H1 (cell line): Measurements from ENCODE around the gene ROGDI. TPM values are rescaled to one million over a fixed set of nuclear protein-coding genes. Genes with fewer than 3 reads are reported as not detected.

Experiments
- CTCF ChIA-PET: fragments of 300-600 bp; sonication (Branson Sonifier 250); formaldehyde crosslinking; loops from one replicate; lab custom pipeline; 2021; ENCODE audit not compliant: partially characterized antibody; lab: Charles Lee
- POLR2A ChIA-PET: fragments of 300-600 bp; sonication (Branson Sonifier 250); formaldehyde crosslinking; loops from one replicate; lab custom pipeline; 2021; ENCODE audit warnings: inconsistent platforms; ENCODE audit not compliant: partially characterized antibody; lab: Charles Lee
- DNase-seq, 2 experiments: peaks; one replicate each; pipeline versions ENCODE4 v3.0.0 to v3.0.0-alpha.2; 2010 to 2022; ENCODE audit warnings: low spot score in 2 of 2, low read depth in 1 of 2, mixed read lengths in 1 of 2
- FAIRE-seq: peaks from 2 replicates; lab custom pipeline; 2011; peaks lifted over from hg19 to GRCh38; lab: Jason Lieb, UNC
- H2AFZ ChIP-seq: 2 replicates; pipeline ENCODE4 v1.8.1; 2012; ENCODE audit warnings: low read length, inconsistent platforms
- H2AK5ac ChIP-seq: 2 replicates; pipeline ENCODE4 v1.6.1; 2013; ENCODE audit warnings: low read depth, low read length
- H2BK120ac ChIP-seq: replicated peaks from 2 replicates; pipeline ENCODE3; 2013; ENCODE audit warnings: low read depth, low read length, inconsistent platforms
- H2BK12ac ChIP-seq: 2 replicates; pipeline ENCODE4 v1.6.1; 2013; ENCODE audit warnings: low read depth, low read length
- H2BK15ac ChIP-seq: 2 replicates; pipeline ENCODE4 v1.6.1; 2013; ENCODE audit warnings: low read length
- H2BK20ac ChIP-seq: 2 replicates; pipeline ENCODE4 v1.6.1; 2013; ENCODE audit warnings: low read length
- H2BK5ac ChIP-seq: 2 replicates; pipeline ENCODE4 v1.6.1; 2013; ENCODE audit warnings: low read depth, low read length
- H3K14ac ChIP-seq: 2 replicates; pipeline ENCODE4 v1.6.1; 2013; ENCODE audit warnings: inconsistent platforms; ENCODE audit not compliant: insufficient read length
- H3K18ac ChIP-seq: 2 replicates; pipeline ENCODE4 v1.6.1; 2013; ENCODE audit warnings: low read length; ENCODE audit errors: extremely low read depth
- H3K23ac ChIP-seq: 2 replicates; pipeline ENCODE4 v1.6.1; 2013; ENCODE audit warnings: inconsistent platforms; ENCODE audit not compliant: insufficient read length
- H3K23me2 ChIP-seq: 2 replicates; pipeline ENCODE4 v1.6.1; 2013; ENCODE audit warnings: low read depth, low read length
- H3K27ac ChIP-seq: 2 replicates; pipeline ENCODE4 v1.6.1; 2011; ENCODE audit warnings: low read depth, low read length, inconsistent platforms
- H3K27me3 ChIP-seq, 4 experiments: replicated peaks in 1 of 4; 1 replicate in 1 of 4; 2 replicates in 3 of 4; pipeline versions ENCODE4 v1.6.1 to v1.8.1; 2011 to 2013; ENCODE audit warnings: low read length in 3 of 4, mild to moderate bottlenecking in 3 of 4, inconsistent platforms in 2 of 4, mixed read lengths in 2 of 4, moderate library complexity in 1 of 4; ENCODE audit not compliant: control insufficient read depth in 3 of 4, insufficient read depth in 3 of 4; ENCODE audit errors: extremely low read depth in 1 of 4
- H3K36me3 ChIP-seq, 4 experiments: 2 replicates each; pipeline versions ENCODE4 v1.6.1 to v1.8.1; 2011 to 2013; ENCODE audit warnings: mild to moderate bottlenecking in 4 of 4, low read length in 3 of 4, moderate library complexity in 2 of 4, control low read depth in 1 of 4, inconsistent platforms in 1 of 4; ENCODE audit not compliant: insufficient read depth in 4 of 4, control insufficient read depth in 2 of 4
- H3K4ac ChIP-seq: replicated peaks from 2 replicates; pipeline ENCODE3; 2013; ENCODE audit warnings: low read length, low read depth, mixed read lengths, inconsistent platforms; ENCODE audit not compliant: insufficient read length
- H3K4me1 ChIP-seq, 4 experiments: replicated peaks in 1 of 4; 1 replicate in 1 of 4; 2 replicates in 3 of 4; pipeline versions ENCODE4 v1.6.1 to v1.8.1; 2011 to 2013; ENCODE audit warnings: low read length in 3 of 4, inconsistent platforms in 2 of 4, mixed read lengths in 1 of 4; ENCODE audit not compliant: insufficient read depth in 4 of 4, control insufficient read depth in 3 of 4
- H3K4me2 ChIP-seq, 2 experiments: 2 replicates each; pipeline versions ENCODE4 v1.6.1 to v1.8.1; 2011 to 2013; ENCODE audit warnings: low read depth in 2 of 2, low read length in 2 of 2, control low read depth in 1 of 2, inconsistent platforms in 1 of 2, mild to moderate bottlenecking in 1 of 2; ENCODE audit not compliant: insufficient read depth in 1 of 2
- H3K4me3 ChIP-seq, 4 experiments: fragments of 200-600, 300-600 bp in 1 of 4; sonication (generic), shearing (Covaris generic), sonication (Bioruptor Twin) in 1 of 4; 2 replicates each; pipeline versions ENCODE4 v1.5.1 to v1.8.1; 2011 to 2016; ENCODE audit warnings: low read length in 4 of 4, low read depth in 3 of 4, control low read depth in 2 of 4, inconsistent platforms in 2 of 4, mild to moderate bottlenecking in 2 of 4, mixed read lengths in 1 of 4, moderate library complexity in 1 of 4; ENCODE audit not compliant: insufficient read depth in 2 of 4; ENCODE audit errors: extremely low read depth in 1 of 4
- H3K56ac ChIP-seq: replicated peaks from 2 replicates; pipeline ENCODE3; 2013; ENCODE audit warnings: low read depth, mild to moderate bottlenecking, mixed read lengths, low read length, inconsistent platforms; ENCODE audit not compliant: insufficient read length
- H3K79me1 ChIP-seq: 2 replicates; pipeline ENCODE4 v1.6.1; 2013; ENCODE audit warnings: low read depth, low read length, control low read depth
- H3K79me2 ChIP-seq, 2 experiments: 2 replicates each; pipeline versions ENCODE4 v1.6.1 to v1.8.1; 2012 to 2013; ENCODE audit warnings: low read length in 2 of 2, mild to moderate bottlenecking in 2 of 2, inconsistent platforms in 1 of 2; ENCODE audit not compliant: insufficient read depth in 2 of 2, control insufficient read depth in 1 of 2
- H3K9ac ChIP-seq, 4 experiments: replicated peaks in 1 of 4; 1 replicate in 1 of 4; 2 replicates in 3 of 4; pipeline versions ENCODE4 v1.6.1 to v1.8.1; 2011 to 2013; ENCODE audit warnings: low read depth in 3 of 4, low read length in 3 of 4, control low read depth in 2 of 4, mild to moderate bottlenecking in 2 of 4, moderate library complexity in 2 of 4, inconsistent platforms in 1 of 4; ENCODE audit errors: extremely low read depth in 1 of 4
- H3K9me3 ChIP-seq, 2 experiments: 2 replicates each; pipeline versions ENCODE4 v1.6.1 to v1.8.1; 2012 to 2013; ENCODE audit warnings: mild to moderate bottlenecking in 2 of 2, moderate library complexity in 2 of 2, control low read depth in 1 of 2, inconsistent platforms in 1 of 2, low read depth in 1 of 2, low read length in 1 of 2, mixed read lengths in 1 of 2; ENCODE audit not compliant: insufficient read depth in 2 of 2
- H4K20me1 ChIP-seq, 2 experiments: replicated peaks in 1 of 2; 2 replicates each; pipeline versions ENCODE3 to v1.8.1; 2011 to 2013; ENCODE audit warnings: inconsistent platforms in 2 of 2, low read length in 2 of 2, mild to moderate bottlenecking in 1 of 2; ENCODE audit not compliant: insufficient read depth in 2 of 2, control insufficient read depth in 1 of 2
- H4K5ac ChIP-seq: 2 replicates; pipeline ENCODE4 v1.6.1; 2013; ENCODE audit warnings: low read length, low read depth, mixed read lengths, inconsistent platforms; ENCODE audit not compliant: insufficient read length
- H4K8ac ChIP-seq: 2 replicates; pipeline ENCODE4 v1.8.0; 2013; ENCODE audit warnings: mild to moderate bottlenecking, moderate library complexity, low read length, inconsistent platforms; ENCODE audit not compliant: insufficient read depth; ENCODE audit errors: extremely low read depth
- H4K91ac ChIP-seq: replicated peaks from 2 replicates; pipeline ENCODE3; 2013; ENCODE audit warnings: low read length, mixed read lengths, inconsistent platforms; ENCODE audit not compliant: insufficient read length
- ATF3 ChIP-seq: IDR thresholded peaks from 2 replicates; pipeline ENCODE4 v1.6.1; 2011; ENCODE audit warnings: low read depth, mild to moderate bottlenecking, low read length; ENCODE audit not compliant: insufficient read depth
- CHD1 ChIP-seq: IDR thresholded peaks from 2 replicates; pipeline ENCODE4 v1.6.1; 2012; ENCODE audit warnings: low read depth, low read length, improper control_type of control experiment
- CHD2 ChIP-seq: IDR thresholded peaks from 2 replicates; pipeline ENCODE4 v1.6.1; 2012; ENCODE audit warnings: low read length, improper control_type of control experiment
- E2F6 ChIP-seq: IDR thresholded peaks from 2 replicates; pipeline ENCODE4 v1.6.1; 2012; ENCODE audit warnings: inconsistent platforms
- EGR1 ChIP-seq: IDR thresholded peaks from 2 replicates; pipeline ENCODE4 v1.6.1; 2011; ENCODE audit warnings: low read depth, low read length, borderline replicate concordance
- HDAC2 ChIP-seq, 2 experiments: fragments of 300-600 bp in 1 of 2; sonication (generic) in 1 of 2; IDR thresholded peaks; 2 replicates each; pipeline ENCODE4 v1.6.1; 2011 to 2012; ENCODE audit warnings: low read depth in 2 of 2, low read length in 2 of 2, mild to moderate bottlenecking in 2 of 2, moderate library complexity in 2 of 2, borderline replicate concordance in 1 of 2, inconsistent platforms in 1 of 2
- NANOG ChIP-seq: IDR thresholded peaks from 2 replicates; pipeline ENCODE4 v1.6.1; 2011; ENCODE audit warnings: low read length, low read depth, mild to moderate bottlenecking, inconsistent platforms; ENCODE audit not compliant: insufficient read depth, poor library complexity, severe bottlenecking
- RNF2 ChIP-seq: fragments of 200-900, 300-1000 bp; sonication (generic); IDR thresholded peaks from 2 replicates; pipeline ENCODE4 v1.7.1; 2016; ENCODE audit warnings: borderline replicate concordance, low read depth, mild to moderate bottlenecking, antibody characterized with exemption, low read length; ENCODE audit not compliant: poor library complexity, severe bottlenecking; ENCODE audit errors: missing control alignments
- SAP30 ChIP-seq: fragments of 300-600 bp; sonication (generic); IDR thresholded peaks from 2 replicates; pipeline ENCODE4 v1.7.1; 2012; ENCODE audit warnings: low read length, moderate library complexity, mild to moderate bottlenecking, inconsistent platforms; ENCODE audit not compliant: insufficient read depth, insufficient replicate concordance
- WGBS, 2 experiments: shearing (Covaris generic) in 1 of 2; methylation state at CpG; one replicate each; pipeline versions ENCODE4 v1.1.6 to v1.1.7; 2013 to 2015; ENCODE audit warnings: low lambda C conversion rate in 2 of 2, mixed read lengths in 2 of 2, inconsistent platforms in 1 of 2, low coverage in 1 of 2, missing lambda C conversion rate in 1 of 2; ENCODE audit not compliant: insufficient replicate concordance in 2 of 2, insufficient coverage in 1 of 2, insufficient read length in 1 of 2; ENCODE audit errors: extremely low coverage in 1 of 2, missing lambda C conversion rate in 1 of 2; 5-methylcytosine and 5-hydroxymethylcytosine counted together
- polyA plus RNA-seq, 7 experiments: library from polyadenylated mRNA; depleted of rRNA in 3 of 7; stranded (reverse) in 5 of 7; unstranded in 2 of 7; fragments of >200 nt in 5 of 7; fragments of 200-250 nt in 2 of 7; gene quantifications; 1 replicate in 5 of 7; 2 replicates in 1 of 7; 4 replicates in 1 of 7; pipeline versions ENCODE4 v1.2.1 to v1.2.3, GENCODE V29; 2011 to 2013; ENCODE audit warnings: missing spikeins in 2 of 7, mixed read lengths in 2 of 7
- total RNA-seq: library from RNA; stranded (reverse); fragmentation: NEBNext Ultra II Directional; extraction: Animal tissue kit (Norgen Biotek cat#: 25700); gene quantifications from 2 replicates; pipeline ENCODE4 v1.2.1, GENCODE V29; 2021

Gene ROGDI
- total and polyA plus RNA-seq, 2 of the 8 experiments (the other 6 are each of a cell fraction or from before 2014, with no cell fraction given): 27.4 to 68.4 TPM

GRCh38 chr16:4850211-4850610, 47.8 kb upstream of the ROGDI start:
- no peak overlapping the region for H3K27ac ChIP-seq

More at GRCh38 chr16:4850211-4850610, 47.8 kb upstream of the ROGDI start:
- H3K4me2 ChIP-seq: no peak overlapping the region
- no peak overlapping the region; a peak in 1 of 8 replicates for H3K4me3 ChIP-seq
- no peak overlapping the region for H2BK120ac ChIP-seq
- no peak overlapping the region for H2AK5ac ChIP-seq
- peaks cover 21 to 70% of the 10 kb centered on the region in 2 experiments for H3K79me2 ChIP-seq
- no peak overlapping the region for H4K8ac ChIP-seq
- H4K20me1 ChIP-seq: peaks cover 15 to 24% of the 10 kb centered on the region in 2 experiments
- no peak overlapping the region for H4K5ac ChIP-seq
- TF ChIP-seq ATF3 (no peak), CHD1 (no peak), EGR1 (no peak), E2F6 (no peak), HDAC2 (IDR thresholded peaks at IDR 0.05; ENCODE audit: borderline replicate concordance in 1 of 2, low read depth in 2 of 2, low read length in 2 of 2) (no peak), CHD2 (no peak), NANOG (no peak), SAP30 (no peak), RNF2 (no peak)
- peaks cover 10% of the 10 kb centered on the region for H3K79me1 ChIP-seq
- no peak overlapping the region for H3K56ac ChIP-seq
- H3K9me3 ChIP-seq: no peaks in the 10 kb centered on the region
- no peak overlapping the region for H2BK5ac ChIP-seq
- H3K4ac ChIP-seq: no peak overlapping the region
- peak overlapping the region in 1 of 4 experiments; percentile 50; a peak in 1 of 7 replicates for H3K9ac ChIP-seq
- H2AFZ ChIP-seq: no peak overlapping the region
- no peaks in the 10 kb centered on the region for H3K27me3 ChIP-seq
- H3K36me3 ChIP-seq: peaks cover 5 to 24% (median 12%) of the 10 kb centered on the region in 4 experiments; a peak in 5 of 8 replicates
- H3K4me1 ChIP-seq: peaks cover 3 to 11% (median 5%) of the 10 kb centered on the region in 4 experiments; a peak in 6 of 7 replicates
- FAIRE-seq: no peak
- ChIA-PET CTCF (interaction anchor here (0.8 kb wide), 1 partner anchor 12 kb away, joined by 3 read pairs; no protein-coding TSS in a partner anchor), POLR2A (no interaction called here)
- no peak overlapping the region for H3K18ac ChIP-seq
- no peak overlapping the region for H3K14ac ChIP-seq
- H3K23me2 ChIP-seq: peaks cover 9% of the 10 kb centered on the region
- no peak overlapping the region for H3K23ac ChIP-seq
- WGBS, 2 experiments: 95% methylated on average over 3 of the region's 3 CpGs; no CpG with 5 or more reads in 1 of the 2 experiments
- no peak overlapping the region for H2BK20ac ChIP-seq
- H2BK15ac ChIP-seq: no peak overlapping the region
- H4K91ac ChIP-seq: no peak overlapping the region
- DNase-seq: no peak
- H2BK12ac ChIP-seq: no peak overlapping the region
